Calu3 (cell line): ENCODE results near the gene SMAD3. TPM values are rescaled to one million over a fixed set of nuclear protein-coding genes. Genes with fewer than 3 reads are reported as not detected.

Experiments
- BruUV-seq: library from RNA; stranded (reverse); fragments of 400-500 nt; replicated peaks from 2 replicates; lab custom pipeline; 2021; lab: Mats Ljungman, UMichigan
- CTCF ChIA-PET: fragments of 300-600 bp; sonication (Branson Sonifier 250); formaldehyde crosslinking; loops from one replicate; lab custom pipeline; 2022; ENCODE audit warnings: antibody characterized with exemption; lab: Charles Lee
- DNase-seq: peaks from one replicate; pipeline ENCODE4 v3.0.0; 2022
- H3K27ac Mint-ChIP-seq: one replicate; pipeline ENCODE4 v1.8.0; 2022; ENCODE audit warnings: mixed read lengths; ENCODE audit not compliant: unreplicated experiment
- H3K27me3 Mint-ChIP-seq: one replicate; pipeline ENCODE4 v1.8.0; 2022; ENCODE audit warnings: mixed read lengths; ENCODE audit not compliant: unreplicated experiment
- H3K36me3 Mint-ChIP-seq: one replicate; pipeline ENCODE4 v1.8.0; 2022; ENCODE audit warnings: mild to moderate bottlenecking, moderate library complexity, mixed read lengths; ENCODE audit not compliant: insufficient read depth, unreplicated experiment
- H3K4me1 Mint-ChIP-seq: one replicate; pipeline ENCODE4 v1.8.0; 2022; ENCODE audit warnings: mild to moderate bottlenecking, low read depth, mixed read lengths; ENCODE audit not compliant: unreplicated experiment
- H3K4me3 Mint-ChIP-seq: one replicate; pipeline ENCODE4 v1.8.0; 2022; ENCODE audit warnings: mild to moderate bottlenecking, low read depth, moderate library complexity, mixed read lengths; ENCODE audit not compliant: unreplicated experiment
- H3K9me3 Mint-ChIP-seq: one replicate; pipeline ENCODE4 v1.8.0; 2022; ENCODE audit warnings: low read depth, mixed read lengths; ENCODE audit not compliant: unreplicated experiment
- intact Hi-C: fragments of 100-400 bp; cut with micrococcal nuclease; formaldehyde crosslinking; loops from one replicate; pipeline ENCODE4 v1.10.0; 2022; ENCODE audit not compliant: unreplicated experiment
- total RNA-seq: library from RNA; stranded (reverse); gene quantifications from 2 replicates; pipeline ENCODE4 v1.2.3, GENCODE V29; 2022
- TF ChIP-seq, protein P1 (sequence below): fragments of 200-600 bp; IDR thresholded peaks from one replicate; pipeline ENCODE4 v1.8.0; 2022; ENCODE audit warnings: antibody characterized with exemption; ENCODE audit not compliant: unreplicated experiment

SMAD3 gene
- total RNA-seq, 1 experiment from 2014 or later, result 121 TPM

- intact Hi-C loops, result loop anchor here (1.0 to 10.0 kb wide), 5 partner anchors 17 to 240 kb away; partner anchors contain the start of genes AAGAB and IQCH
- TF ChIP-seq, protein P1, sequence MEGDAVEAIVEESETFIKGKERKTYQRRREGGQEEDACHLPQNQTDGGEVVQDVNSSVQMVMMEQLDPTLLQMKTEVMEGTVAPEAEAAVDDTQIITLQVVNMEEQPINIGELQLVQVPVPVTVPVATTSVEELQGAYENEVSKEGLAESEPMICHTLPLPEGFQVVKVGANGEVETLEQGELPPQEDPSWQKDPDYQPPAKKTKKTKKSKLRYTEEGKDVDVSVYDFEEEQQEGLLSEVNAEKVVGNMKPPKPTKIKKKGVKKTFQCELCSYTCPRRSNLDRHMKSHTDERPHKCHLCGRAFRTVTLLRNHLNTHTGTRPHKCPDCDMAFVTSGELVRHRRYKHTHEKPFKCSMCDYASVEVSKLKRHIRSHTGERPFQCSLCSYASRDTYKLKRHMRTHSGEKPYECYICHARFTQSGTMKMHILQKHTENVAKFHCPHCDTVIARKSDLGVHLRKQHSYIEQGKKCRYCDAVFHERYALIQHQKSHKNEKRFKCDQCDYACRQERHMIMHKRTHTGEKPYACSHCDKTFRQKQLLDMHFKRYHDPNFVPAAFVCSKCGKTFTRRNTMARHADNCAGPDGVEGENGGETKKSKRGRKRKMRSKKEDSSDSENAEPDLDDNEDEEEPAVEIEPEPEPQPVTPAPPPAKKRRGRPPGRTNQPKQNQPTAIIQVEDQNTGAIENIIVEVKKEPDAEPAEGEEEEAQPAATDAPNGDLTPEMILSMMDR, result no peak
- TSS peak; percentile 79 for BruUV-seq
- Mint-ChIP-seq H3K4me1 (peaks cover 47% of the 10 kb centered on the region), H3K4me3 (peak overlapping the region; percentile 85), H3K27ac (peak overlapping the region; percentile 80), H3K36me3 (peaks cover 58% of the 10 kb centered on the region), H3K27me3 (no peaks in the 10 kb centered on the region), H3K9me3 (no peaks in the 10 kb centered on the region)
- CTCF ChIA-PET, result interaction anchor here (0.6 to 1.7 kb wide), 6 partner anchors 15 to 121 kb away, joined by 3 to 5 read pairs (median 4); no protein-coding TSS in a partner anchor
- DNase-seq, result peak; percentile 67
Observed at GRCh38 chr15:67064607-67065530, 533 bp upstream of the SMAD3 start.

DNA sequence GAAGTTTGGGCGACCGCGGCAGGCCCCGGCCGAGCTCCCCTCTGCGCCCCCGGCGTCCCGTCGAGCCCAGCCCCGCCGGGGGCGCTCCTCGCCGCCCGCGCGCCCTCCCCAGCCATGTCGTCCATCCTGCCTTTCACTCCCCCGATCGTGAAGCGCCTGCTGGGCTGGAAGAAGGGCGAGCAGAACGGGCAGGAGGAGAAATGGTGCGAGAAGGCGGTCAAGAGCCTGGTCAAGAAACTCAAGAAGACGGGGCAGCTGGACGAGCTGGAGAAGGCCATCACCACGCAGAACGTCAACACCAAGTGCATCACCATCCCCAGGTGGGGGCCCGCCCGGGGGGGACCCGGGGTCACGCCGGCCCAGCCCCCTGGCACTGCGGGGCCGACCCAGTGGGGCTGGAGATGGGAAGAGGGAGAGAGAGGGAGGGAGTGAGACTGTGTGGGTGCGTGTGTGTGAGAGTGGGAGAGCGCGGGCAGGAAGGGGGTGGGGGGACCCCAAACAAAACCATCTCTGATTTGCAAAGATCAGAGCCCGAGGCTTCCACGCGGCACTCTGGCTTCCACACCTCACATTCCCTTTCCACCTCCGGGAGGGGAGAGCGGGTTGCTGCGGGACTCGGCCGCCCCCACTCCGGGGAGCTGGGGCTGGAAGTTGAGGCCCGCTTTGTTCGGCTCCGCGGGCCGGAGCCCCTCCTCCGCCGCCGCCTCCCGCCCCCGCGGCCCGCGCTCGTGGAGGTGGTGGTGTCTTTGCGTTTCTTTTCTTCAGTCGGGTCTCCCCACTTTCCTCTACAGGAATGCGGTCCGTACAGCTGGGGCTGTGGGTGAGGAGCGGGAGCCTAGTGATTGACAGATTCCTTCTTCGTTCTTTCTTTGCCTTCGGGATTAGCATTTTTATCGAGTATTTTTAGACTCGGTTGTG lies 898 bp downstream of the SMAD3 start:
- intact Hi-C loops, result loop anchor here (5.0 to 10.0 kb wide), 3 partner anchors 41 to 239 kb away; partner anchors contain the start of genes AAGAB and IQCH
- H3K36me3 Mint-ChIP-seq, result peaks cover 72% of the 10 kb centered on the region
- BruUV-seq, result no TSS peak
- peaks cover 61% of the 10 kb centered on the region for H3K4me1 Mint-ChIP-seq
- H3K27ac Mint-ChIP-seq, result peak overlapping the region; percentile 74
- H3K9me3 Mint-ChIP-seq, result no peaks in the 10 kb centered on the region
- TF ChIP-seq, protein P1, result no peak
- DNase-seq, result peak; percentile 28
- CTCF ChIA-PET, result interaction anchor here (0.7 to 1.7 kb wide), 3 partner anchors 17 to 96 kb away, joined by 3 to 4 read pairs (median 3); no protein-coding TSS in a partner anchor
- H3K4me3 Mint-ChIP-seq, result peak overlapping the region; percentile 85
- no peaks in the 10 kb centered on the region for H3K27me3 Mint-ChIP-seq

GRCh38 chr15:67066959-67067853 lies 1.8 kb downstream of the SMAD3 start:
- Mint-ChIP-seq H3K27me3 (no peaks in the 10 kb centered on the region), H3K9me3 (no peaks in the 10 kb centered on the region), H3K4me1 (peaks cover 58% of the 10 kb centered on the region), H3K36me3 (peaks cover 77% of the 10 kb centered on the region), H3K27ac (peak overlapping the region; percentile 74), H3K4me3 (peak overlapping the region; percentile 85)
- intact Hi-C loops, result loop anchor here (5.0 to 10.0 kb wide), 3 partner anchors 40 to 238 kb away; partner anchors contain the start of genes AAGAB and IQCH
- CTCF ChIA-PET, result interaction anchor here (1.1 to 1.7 kb wide), 2 partner anchors 40 kb away, joined by 4 read pairs; no protein-coding TSS in a partner anchor
- BruUV-seq, result no TSS peak
- TF ChIP-seq, protein P1, result no peak
- no peak for DNase-seq
